Astrocyte (in vitro differentiated cells and primary cell): ENCODE data around the gene QARS1. TPM values are rescaled to one million over a fixed set of nuclear protein-coding genes. Genes with fewer than 3 reads are reported as not detected.

Experiments used
- DNase-seq: peaks from one replicate; pipeline ENCODE4 v3.0.0-alpha.2; 2010; ENCODE audit warnings: low read depth
- FAIRE-seq: peaks from 2 replicates; lab custom pipeline; 2011; peaks lifted over from hg19 to GRCh38; lab: Jason Lieb, UNC
- H2AFZ ChIP-seq: 2 replicates; pipeline ENCODE4 v1.6.0; 2012; ENCODE audit warnings: low read depth, low read length, inconsistent platforms
- H3K27ac ChIP-seq: 2 replicates; pipeline ENCODE4 v1.5.1; 2011; ENCODE audit warnings: low read depth, low read length, inconsistent platforms
- H3K27me3 ChIP-seq: 2 replicates; pipeline ENCODE4 v1.6.0; 2011; ENCODE audit warnings: low read length, inconsistent platforms; ENCODE audit not compliant: insufficient read depth
- H3K36me3 ChIP-seq: 2 replicates; pipeline ENCODE4 v1.5.1; 2011; ENCODE audit warnings: low read length, inconsistent platforms; ENCODE audit not compliant: insufficient read depth
- H3K4me1 ChIP-seq: 2 replicates; pipeline ENCODE4 v1.5.1; 2011; ENCODE audit warnings: low read length, inconsistent platforms; ENCODE audit not compliant: insufficient read depth
- H3K4me2 ChIP-seq: 2 replicates; pipeline ENCODE4 v1.6.0; 2012; ENCODE audit warnings: low read length, inconsistent platforms
- H3K4me3 ChIP-seq: 2 replicates; pipeline ENCODE4 v1.5.1; 2011; ENCODE audit warnings: low read depth, mild to moderate bottlenecking, low read length, inconsistent platforms; ENCODE audit not compliant: insufficient read depth
- H3K79me2 ChIP-seq: 2 replicates; pipeline ENCODE4 v1.6.0; 2012; ENCODE audit warnings: mild to moderate bottlenecking, low read length, inconsistent platforms; ENCODE audit not compliant: insufficient read depth
- H3K9ac ChIP-seq: 2 replicates; pipeline ENCODE4 v1.6.0; 2012; ENCODE audit warnings: mild to moderate bottlenecking, low read length, inconsistent platforms
- H3K9me3 ChIP-seq: 2 replicates; pipeline ENCODE4 v1.5.1; 2012; ENCODE audit warnings: low read depth, mild to moderate bottlenecking, low read length, inconsistent platforms; ENCODE audit not compliant: insufficient read depth
- H4K20me1 ChIP-seq: 2 replicates; pipeline ENCODE4 v1.6.0; 2012; ENCODE audit warnings: low read length, inconsistent platforms; ENCODE audit not compliant: insufficient read depth
- H3K27ac Mint-ChIP-seq: one replicate; pipeline ENCODE4 v1.8.0; 2021; ENCODE audit warnings: mild to moderate bottlenecking, mixed read lengths; ENCODE audit not compliant: unreplicated experiment
- H3K27me3 Mint-ChIP-seq: one replicate; pipeline ENCODE4 v1.8.0; 2021; ENCODE audit warnings: low read depth, mixed read lengths; ENCODE audit not compliant: unreplicated experiment
- H3K36me3 Mint-ChIP-seq: one replicate; pipeline ENCODE4 v1.8.0; 2021; ENCODE audit warnings: low read depth, mixed read lengths; ENCODE audit not compliant: unreplicated experiment
- H3K4me1 Mint-ChIP-seq: one replicate; pipeline ENCODE4 v1.8.0; 2021; ENCODE audit warnings: low read depth, mixed read lengths; ENCODE audit not compliant: unreplicated experiment
- H3K4me3 Mint-ChIP-seq: one replicate; pipeline ENCODE4 v1.8.0; 2021; ENCODE audit warnings: mild to moderate bottlenecking, moderate library complexity, mixed read lengths; ENCODE audit not compliant: unreplicated experiment
- H3K9me3 Mint-ChIP-seq: one replicate; pipeline ENCODE4 v1.8.0; 2021; ENCODE audit warnings: mild to moderate bottlenecking, mixed read lengths; ENCODE audit not compliant: unreplicated experiment
- EZH2 ChIP-seq: IDR thresholded peaks from 2 replicates; pipeline ENCODE4 v1.6.1; 2012; ENCODE audit warnings: mild to moderate bottlenecking, low read length, inconsistent platforms; ENCODE audit not compliant: insufficient read depth
- total RNA-seq: library from RNA; stranded (reverse); gene quantifications from 2 replicates; pipeline ENCODE4 v1.2.1, GENCODE V29; 2021
- TF ChIP-seq, protein P1 (sequence below): IDR thresholded peaks from 2 replicates; pipeline ENCODE4 v1.5.1; 2011; ENCODE audit warnings: low read depth, mild to moderate bottlenecking, inconsistent platforms, low read length, moderate library complexity; ENCODE audit not compliant: insufficient read depth

Gene QARS1
- total RNA-seq, 1 donor from 2014 or later, result 189 TPM

DNA sequence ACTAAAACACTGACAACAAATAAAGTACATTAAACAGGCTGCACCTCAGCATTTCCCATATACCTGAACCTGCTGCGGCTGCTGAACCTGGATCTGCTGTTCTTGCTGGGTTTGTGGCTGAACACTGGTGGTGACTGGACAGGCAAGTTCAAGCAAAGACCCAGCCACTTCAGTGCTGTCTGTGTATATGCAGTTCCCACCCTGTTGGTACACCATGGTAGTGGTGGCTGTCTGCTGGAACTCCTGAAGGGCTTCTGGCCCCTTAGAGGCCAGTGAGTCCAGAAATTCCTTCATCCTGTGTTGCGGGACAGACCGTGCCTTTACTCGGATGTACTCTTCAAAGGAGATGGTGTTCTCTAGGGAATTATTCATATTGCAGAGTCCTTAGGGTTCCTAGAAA is 27.9 kb downstream of the QARS1 start:
- no peak overlapping the region for H3K27ac Mint-ChIP-seq
- no peaks in the 10 kb centered on the region for H3K4me1 Mint-ChIP-seq
- Histone ChIP-seq H3K4me2 (no peak overlapping the region), H3K27me3 (no peaks in the 10 kb centered on the region), H3K4me1 (no peaks in the 10 kb centered on the region), H3K9me3 (no peaks in the 10 kb centered on the region), H3K4me3 (no peak overlapping the region), H2AFZ (no peak overlapping the region), H3K27ac (no peak overlapping the region), H3K36me3 (peaks cover 35% of the 10 kb centered on the region), H3K79me2 (peaks cover 77% of the 10 kb centered on the region), H4K20me1 (peaks cover 62% of the 10 kb centered on the region), H3K9ac (no peak overlapping the region)
- DNase-seq (no peak), FAIRE-seq (no peak)
- H3K4me3 Mint-ChIP-seq, result no peak overlapping the region
- H3K9me3 Mint-ChIP-seq, result no peaks in the 10 kb centered on the region
- peaks cover 12% of the 10 kb centered on the region for H3K36me3 Mint-ChIP-seq
- no peak for TF ChIP-seq EZH2
- TF ChIP-seq, protein P1, sequence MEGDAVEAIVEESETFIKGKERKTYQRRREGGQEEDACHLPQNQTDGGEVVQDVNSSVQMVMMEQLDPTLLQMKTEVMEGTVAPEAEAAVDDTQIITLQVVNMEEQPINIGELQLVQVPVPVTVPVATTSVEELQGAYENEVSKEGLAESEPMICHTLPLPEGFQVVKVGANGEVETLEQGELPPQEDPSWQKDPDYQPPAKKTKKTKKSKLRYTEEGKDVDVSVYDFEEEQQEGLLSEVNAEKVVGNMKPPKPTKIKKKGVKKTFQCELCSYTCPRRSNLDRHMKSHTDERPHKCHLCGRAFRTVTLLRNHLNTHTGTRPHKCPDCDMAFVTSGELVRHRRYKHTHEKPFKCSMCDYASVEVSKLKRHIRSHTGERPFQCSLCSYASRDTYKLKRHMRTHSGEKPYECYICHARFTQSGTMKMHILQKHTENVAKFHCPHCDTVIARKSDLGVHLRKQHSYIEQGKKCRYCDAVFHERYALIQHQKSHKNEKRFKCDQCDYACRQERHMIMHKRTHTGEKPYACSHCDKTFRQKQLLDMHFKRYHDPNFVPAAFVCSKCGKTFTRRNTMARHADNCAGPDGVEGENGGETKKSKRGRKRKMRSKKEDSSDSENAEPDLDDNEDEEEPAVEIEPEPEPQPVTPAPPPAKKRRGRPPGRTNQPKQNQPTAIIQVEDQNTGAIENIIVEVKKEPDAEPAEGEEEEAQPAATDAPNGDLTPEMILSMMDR, result no peak
- no peaks in the 10 kb centered on the region for H3K27me3 Mint-ChIP-seq

- Histone ChIP-seq H3K36me3 (peaks cover 39% of the 10 kb centered on the region), H4K20me1 (peaks cover 63% of the 10 kb centered on the region), H2AFZ (no peak overlapping the region), H3K9ac (no peak overlapping the region), H3K9me3 (no peaks in the 10 kb centered on the region), H3K4me1 (no peaks in the 10 kb centered on the region), H3K27ac (no peak overlapping the region), H3K4me3 (no peak overlapping the region), H3K79me2 (peaks cover 77% of the 10 kb centered on the region), H3K4me2 (no peak overlapping the region), H3K27me3 (no peaks in the 10 kb centered on the region)
- H3K27me3 Mint-ChIP-seq, result no peaks in the 10 kb centered on the region
- no peak for TF ChIP-seq EZH2
- TF ChIP-seq, protein P1, result no peak
- H3K4me3 Mint-ChIP-seq, result no peak overlapping the region
- H3K27ac Mint-ChIP-seq, result no peak overlapping the region
- H3K9me3 Mint-ChIP-seq, result no peaks in the 10 kb centered on the region
- DNase-seq (no peak), FAIRE-seq (no peak)
- no peaks in the 10 kb centered on the region for H3K4me1 Mint-ChIP-seq
- peaks cover 14% of the 10 kb centered on the region for H3K36me3 Mint-ChIP-seq
These were observed 28.4 kb downstream of the QARS1 start for GRCh38 chr3:49076116-49076515.

GRCh38 chr3:49058011-49058410 is 46.5 kb downstream of the QARS1 start:
- no peaks in the 10 kb centered on the region for H3K9me3 Mint-ChIP-seq
- FAIRE-seq (no peak), DNase-seq (no peak)
- no peaks in the 10 kb centered on the region for H3K27me3 Mint-ChIP-seq
- Histone ChIP-seq H3K4me1 (no peaks in the 10 kb centered on the region), H3K4me3 (no peak overlapping the region), H2AFZ (no peak overlapping the region), H3K4me2 (no peak overlapping the region), H3K9ac (no peak overlapping the region), H3K9me3 (no peaks in the 10 kb centered on the region), H3K27ac (no peak overlapping the region), H3K36me3 (peaks cover 30% of the 10 kb centered on the region), H4K20me1 (peaks cover 50% of the 10 kb centered on the region), H3K79me2 (peaks cover 47% of the 10 kb centered on the region), H3K27me3 (no peaks in the 10 kb centered on the region)
- peaks cover 19% of the 10 kb centered on the region for H3K36me3 Mint-ChIP-seq
- TF ChIP-seq, protein P1, result no peak
- no peak for TF ChIP-seq EZH2
- no peak overlapping the region for H3K4me3 Mint-ChIP-seq
- H3K27ac Mint-ChIP-seq, result peak overlapping the region; percentile 23
- H3K4me1 Mint-ChIP-seq, result no peaks in the 10 kb centered on the region
